GM11168 (cell line): ENCODE measurements around the gene YEATS2.
"Not testable (repeated sequence)": the region's sequence is repeated elsewhere in the genome, so short reads cannot be mapped to it uniquely, and the experiment has no call there.

ENCODE experiments used
- in situ Hi-C: fragments of 300-500 bp; cut with MboI; formaldehyde crosslinking; loops from one replicate; pipeline ENCODE4 v1.12.0; 2022; ENCODE audit warnings: low sequenced_read_pairs; ENCODE audit not compliant: unreplicated experiment

The YEATS2 gene

DNA sequence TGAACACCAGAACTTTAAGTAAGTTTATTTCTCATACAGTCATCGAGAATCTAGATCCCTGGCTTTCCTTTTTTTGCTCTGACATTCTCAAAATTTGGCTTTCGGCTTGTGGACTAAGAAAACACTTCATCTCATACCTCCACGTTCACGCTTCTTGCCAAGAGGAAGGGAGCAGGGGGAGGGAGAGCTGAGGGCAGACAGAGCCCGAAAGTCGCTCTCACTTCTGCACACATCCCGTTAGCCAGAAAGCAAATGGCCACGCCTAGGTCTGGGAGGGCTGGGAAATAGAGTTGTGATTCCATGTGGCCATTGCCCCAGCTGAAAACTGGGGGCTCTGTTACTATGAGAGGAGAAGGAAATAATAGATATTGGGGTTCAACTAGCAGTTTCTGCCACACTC, 70.5 kb downstream of the YEATS2 start:
- in situ Hi-C loops: loop anchor here (10.0 kb wide), 1 partner anchor 293 kb away; no protein-coding TSS in a partner anchor

GRCh38 chr3:183769453-183769852, 71.9 kb downstream of the YEATS2 start:
- in situ Hi-C loops: loop anchor here (10.0 kb wide), 1 partner anchor 295 kb away; no protein-coding TSS in a partner anchor

DNA sequence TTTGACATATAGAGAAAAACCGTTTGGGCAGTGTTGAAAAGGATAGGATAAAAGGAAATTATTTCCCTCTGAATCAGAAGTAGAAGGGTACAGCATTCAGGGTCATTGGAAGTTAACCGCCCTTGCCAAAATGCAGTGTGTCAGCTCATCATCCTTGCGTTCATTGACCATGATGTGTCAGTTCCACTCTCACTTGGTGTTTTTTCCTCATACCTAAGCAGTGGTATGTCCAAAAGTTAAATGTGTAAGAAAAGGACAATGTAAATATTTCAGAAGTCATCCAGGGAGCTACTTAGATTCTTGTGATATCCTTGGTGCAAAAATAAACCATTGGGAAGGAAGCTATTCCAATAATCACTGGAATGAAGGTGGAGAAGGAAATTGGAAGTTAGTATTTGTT, 77.0 kb downstream of the YEATS2 start:
- in situ Hi-C loops: no loop called here

DNA sequence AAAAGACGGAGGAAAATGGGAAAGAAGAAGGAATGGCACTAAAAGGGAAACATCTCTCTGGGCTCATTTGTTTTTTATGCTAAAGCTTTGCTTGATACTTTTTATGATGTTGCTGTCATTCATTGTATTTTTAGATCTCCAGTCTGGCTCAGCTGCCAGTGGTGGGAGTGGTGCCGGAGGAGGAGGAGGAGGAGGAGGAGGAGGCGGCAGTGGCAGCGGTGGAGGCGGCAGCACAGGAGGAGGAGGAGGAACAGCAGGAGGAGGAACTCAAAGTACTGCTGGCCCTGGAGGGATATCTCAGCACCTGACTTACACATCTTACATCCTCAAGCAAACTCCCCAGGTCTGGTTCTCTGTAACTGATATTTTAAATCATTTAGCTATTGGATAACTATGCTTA, 78.2 kb downstream of the YEATS2 start:
- in situ Hi-C loops: no loop called here

- in situ Hi-C loops: not testable (repeated sequence)
These were observed 78.9 kb downstream of the YEATS2 start for GRCh38 chr3:183776451-183776850.

GRCh38 chr3:183777016-183777618, 79.5 kb downstream of the YEATS2 start:
- in situ Hi-C loops: no loop called here

GRCh38 chr3:183779896-183780465, 82.4 kb downstream of the YEATS2 start:
- in situ Hi-C loops: no loop called here

DNA sequence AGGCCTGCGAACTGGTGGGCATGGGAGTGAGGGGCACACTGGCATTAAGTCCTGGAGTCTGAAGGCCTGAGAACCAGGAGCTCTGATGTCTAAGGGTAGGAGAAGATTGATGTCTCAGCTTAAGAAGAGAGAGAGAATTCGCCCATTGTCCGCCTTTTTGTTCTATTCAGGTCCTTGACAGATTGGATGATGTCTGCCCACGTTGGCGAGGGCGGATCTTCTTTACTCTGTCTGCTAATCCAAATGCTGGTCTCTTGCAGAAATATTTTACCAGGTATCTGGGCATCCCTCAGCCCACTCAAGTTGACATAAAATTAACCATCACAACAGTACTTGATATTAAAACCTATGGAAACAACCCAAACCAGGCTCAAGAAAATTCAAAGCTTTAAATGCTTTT, 83.6 kb downstream of the YEATS2 start:
- in situ Hi-C loops: no loop called here

- in situ Hi-C loops: no loop called here
These were observed 85.1 kb downstream of the YEATS2 start for GRCh38 chr3:183782576-183783276.

DNA sequence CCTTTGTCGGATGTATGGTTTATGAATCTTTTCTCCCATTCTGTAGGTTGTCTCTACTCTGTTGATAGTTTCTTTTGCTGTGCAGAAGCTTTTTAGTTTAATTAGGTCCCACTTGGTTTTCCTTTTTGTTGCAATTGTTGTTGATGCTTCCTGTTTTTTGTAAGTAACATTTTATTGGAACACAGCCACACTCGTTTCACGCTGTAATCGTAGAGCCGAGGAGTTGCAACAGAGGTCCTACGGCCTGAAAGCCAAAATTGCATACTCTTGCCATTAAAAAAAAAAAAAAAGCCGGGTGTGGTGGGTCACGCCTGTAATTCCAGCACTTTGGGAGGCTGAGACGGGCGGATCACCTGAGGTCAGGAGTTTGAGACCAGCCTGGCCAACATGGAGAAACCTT, 86.9 kb downstream of the YEATS2 start:
- in situ Hi-C loops: not testable (repeated sequence)

- in situ Hi-C loops: no loop called here
These were observed 92.2 kb downstream of the YEATS2 start for GRCh38 chr3:183789826-183790225.

- in situ Hi-C loops: no loop called here
These were observed 93.1 kb downstream of the YEATS2 start for GRCh38 chr3:183790700-183791099.

DNA sequence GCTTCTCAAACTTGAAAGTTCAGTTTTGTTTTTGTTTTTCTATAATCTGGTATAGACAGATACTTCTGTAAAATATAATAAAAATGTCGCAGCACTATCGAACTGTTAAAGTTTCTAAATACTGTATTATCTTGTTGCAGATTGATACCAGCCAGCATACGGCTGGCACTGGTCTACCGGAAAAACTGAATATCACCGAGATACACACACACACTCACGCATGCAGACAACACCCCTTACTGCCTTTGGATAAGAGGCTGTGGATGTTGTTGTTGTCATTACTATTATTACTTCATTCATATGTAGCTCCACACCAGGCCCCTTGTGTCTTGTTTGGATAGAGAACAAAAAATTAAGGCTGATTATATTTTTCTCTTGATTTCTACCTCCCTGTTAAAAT, 95.4 kb downstream of the YEATS2 start:
- in situ Hi-C loops: no loop called here

DNA sequence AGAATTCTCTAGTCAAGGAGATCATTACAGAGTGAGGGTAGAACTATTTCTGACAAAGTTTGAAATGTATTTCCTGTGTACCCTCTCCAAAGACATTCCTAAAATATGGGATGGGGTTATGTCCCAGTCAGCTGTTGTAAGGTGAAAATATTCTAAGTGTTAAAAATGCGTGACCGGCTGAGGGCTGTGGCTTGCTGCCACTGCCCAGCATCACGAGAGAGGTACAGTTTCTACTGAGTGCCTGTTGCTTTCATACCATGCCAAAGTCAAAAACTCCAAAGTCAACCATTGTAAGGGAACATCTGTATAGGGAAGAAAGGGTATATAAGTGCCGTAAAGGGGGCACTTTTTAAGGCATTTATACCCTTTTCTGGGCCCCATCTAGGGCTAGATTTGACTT, 96.9 kb downstream of the YEATS2 start:
- in situ Hi-C loops: no loop called here

DNA sequence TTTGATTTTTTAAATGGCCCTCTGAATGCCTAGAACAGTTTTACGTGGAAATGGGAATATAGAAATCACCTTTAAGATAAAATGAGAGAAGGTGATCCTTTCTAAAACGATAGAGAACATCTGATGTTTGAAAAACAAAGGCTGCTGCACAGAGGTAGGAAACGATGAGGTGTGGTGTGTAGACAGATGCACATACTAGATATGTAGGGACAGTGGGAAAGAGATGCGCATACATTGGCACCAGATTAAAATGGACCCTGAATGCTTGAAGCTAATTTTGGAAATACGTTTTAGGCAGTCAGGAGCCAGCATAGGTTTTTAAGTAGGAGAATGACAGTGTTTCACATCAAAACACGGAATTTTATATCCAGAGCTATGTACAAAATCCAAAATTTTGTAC, 98.8 kb downstream of the YEATS2 start:
- in situ Hi-C loops: no loop called here

- in situ Hi-C loops: no loop called here
These were observed 100.4 kb downstream of the YEATS2 start for GRCh38 chr3:183797996-183798395.

GRCh38 chr3:183799461-183799860, 101.9 kb downstream of the YEATS2 start:
- in situ Hi-C loops: no loop called here

DNA sequence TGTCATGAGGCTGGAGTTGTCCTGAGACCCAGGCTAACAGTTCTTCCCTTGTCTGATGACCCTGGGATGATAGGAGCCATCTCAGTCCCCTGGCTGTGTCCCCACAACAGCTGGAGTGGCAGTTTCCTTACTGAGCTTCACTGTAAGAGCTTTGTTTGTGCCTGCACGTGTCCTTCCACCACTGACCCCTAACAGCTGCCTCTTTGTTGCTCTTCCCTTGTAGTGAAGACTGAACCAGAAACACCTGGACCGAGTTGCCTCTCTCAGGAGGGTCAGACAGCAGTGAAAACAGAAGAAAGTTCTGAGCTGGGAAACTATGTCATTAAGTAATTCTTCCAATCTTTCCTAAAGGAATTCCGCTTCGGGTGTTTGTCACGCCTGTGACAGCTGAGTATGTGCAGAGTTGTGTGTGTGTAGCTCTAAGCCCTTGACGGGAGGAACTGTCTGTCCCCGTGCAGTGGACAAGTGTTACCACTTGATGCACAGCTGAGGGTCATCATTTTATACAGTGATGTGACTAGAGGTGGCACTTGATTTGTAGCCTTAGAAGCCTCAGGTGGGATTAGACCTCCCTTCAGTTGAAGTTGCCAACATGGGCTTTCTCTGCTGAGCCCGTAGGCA, 102.8 kb downstream of the YEATS2 start:
- in situ Hi-C loops: no loop called here

- in situ Hi-C loops: no loop called here
These were observed 104.0 kb downstream of the YEATS2 start for GRCh38 chr3:183801601-183802000.

- in situ Hi-C loops: no loop called here
These were observed 105.4 kb downstream of the YEATS2 start for GRCh38 chr3:183802989-183803388.

- in situ Hi-C loops: no loop called here
These were observed 109.7 kb downstream of the YEATS2 start for GRCh38 chr3:183807209-183807728.
